HFF-Myc (cell line): ENCODE data around the gene RNF115.

Source experiments
- DNase-seq: peaks from one replicate; pipeline ENCODE4 v3.0.0-alpha.2; 2011; ENCODE audit warnings: low read depth; ENCODE audit errors: extremely low read depth
- H3K4me3 ChIP-seq: replicated peaks from 2 replicates; pipeline ENCODE4 v1.5.1; 2011; ENCODE audit warnings: low read depth, mild to moderate bottlenecking, control low read depth, low read length
- CTCF ChIP-seq: IDR thresholded peaks from 2 replicates; pipeline ENCODE4 v1.5.1; 2012; ENCODE audit warnings: mild to moderate bottlenecking, low read depth, low read length, control low read depth; ENCODE audit errors: missing control alignments

Gene RNF115

GRCh38 chr1:145823565-145824498 lies at the start of gene RNF115, which contains the start of gene POLR3C:
TSS of gene RNF115 (minus strand) at chr1:145824095. CDS start at chr1:145823873, 222 bp downstream.
TSS of gene POLR3C (plus strand) at chr1:145824200. CDS start at chr1:145825777, 1,577 bp downstream.
- peak; percentile 50 for DNase-seq
- TF ChIP-seq CTCF, result no peak

DNA sequence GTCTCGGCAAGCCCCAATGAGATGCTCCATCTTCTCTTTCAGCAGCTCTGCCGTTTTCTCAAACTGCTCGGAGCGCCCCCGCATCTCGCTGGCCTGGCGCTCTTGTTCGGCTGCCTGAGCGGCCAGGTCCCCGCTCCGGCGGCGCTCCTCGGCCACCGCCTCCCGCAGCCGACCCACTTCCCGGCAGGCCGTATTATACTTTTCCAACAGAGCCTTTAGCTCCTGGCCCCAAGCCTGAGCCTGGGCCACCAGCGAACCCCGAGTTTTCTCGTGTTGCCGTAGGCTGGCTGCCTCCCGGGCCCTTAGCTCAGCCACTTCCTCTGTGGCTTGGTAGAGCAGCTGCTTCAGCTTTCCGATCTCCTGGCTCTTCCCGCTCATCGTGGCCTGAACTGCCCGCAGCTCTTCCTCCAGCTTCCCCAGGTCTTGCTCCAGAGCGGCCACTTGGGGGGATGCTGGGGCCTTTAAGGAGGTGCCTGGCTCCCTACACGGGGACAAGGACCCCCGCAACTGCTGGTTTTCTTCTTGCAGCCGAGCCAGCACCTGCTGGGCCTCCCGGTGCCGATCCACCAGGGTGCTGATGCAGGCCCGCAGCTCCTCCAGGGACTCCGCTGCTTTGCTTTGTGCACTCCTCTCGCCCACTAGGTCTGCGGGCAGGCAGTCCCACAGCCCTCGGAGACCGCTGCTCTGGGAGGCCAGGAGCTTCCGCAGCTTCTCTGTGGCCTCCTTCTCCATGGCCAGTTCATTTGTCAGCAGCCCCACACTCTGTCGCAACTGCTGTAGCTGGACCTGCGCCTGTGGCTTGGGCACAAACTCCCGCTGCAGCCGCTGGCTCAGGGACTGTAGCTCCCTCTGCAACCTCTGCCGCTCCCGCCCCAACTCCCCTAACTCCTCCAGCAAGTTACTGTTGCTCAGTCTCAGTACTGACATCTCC lies 48.4 kb upstream of the RNF115 start:
- no peak for DNase-seq
- no peak for TF ChIP-seq CTCF
- peak overlapping the region; percentile 32 for H3K4me3 ChIP-seq

More at GRCh38 chr1:145823565-145824498, at the start of gene RNF115, which contains the start of gene POLR3C:
- peak within 1 kb of the TSS; percentile 98 for H3K4me3 ChIP-seq

- no peak for TF ChIP-seq CTCF
- H3K4me3 ChIP-seq, result no peak overlapping the region
- no peak for DNase-seq
Observed at GRCh38 chr1:145868232-145868631, 44.3 kb upstream of the RNF115 start.

GRCh38 chr1:145863282-145864018 lies 39.6 kb upstream of the RNF115 start:
- DNase-seq, result no peak
- no peak for TF ChIP-seq CTCF
- H3K4me3 ChIP-seq, result no peak overlapping the region

GRCh38 chr1:145859491-145860023 lies 35.7 kb upstream of the RNF115 start:
- H3K4me3 ChIP-seq, result peak overlapping the region; percentile 84
- no peak for TF ChIP-seq CTCF
- peak; percentile 54 for DNase-seq

DNA sequence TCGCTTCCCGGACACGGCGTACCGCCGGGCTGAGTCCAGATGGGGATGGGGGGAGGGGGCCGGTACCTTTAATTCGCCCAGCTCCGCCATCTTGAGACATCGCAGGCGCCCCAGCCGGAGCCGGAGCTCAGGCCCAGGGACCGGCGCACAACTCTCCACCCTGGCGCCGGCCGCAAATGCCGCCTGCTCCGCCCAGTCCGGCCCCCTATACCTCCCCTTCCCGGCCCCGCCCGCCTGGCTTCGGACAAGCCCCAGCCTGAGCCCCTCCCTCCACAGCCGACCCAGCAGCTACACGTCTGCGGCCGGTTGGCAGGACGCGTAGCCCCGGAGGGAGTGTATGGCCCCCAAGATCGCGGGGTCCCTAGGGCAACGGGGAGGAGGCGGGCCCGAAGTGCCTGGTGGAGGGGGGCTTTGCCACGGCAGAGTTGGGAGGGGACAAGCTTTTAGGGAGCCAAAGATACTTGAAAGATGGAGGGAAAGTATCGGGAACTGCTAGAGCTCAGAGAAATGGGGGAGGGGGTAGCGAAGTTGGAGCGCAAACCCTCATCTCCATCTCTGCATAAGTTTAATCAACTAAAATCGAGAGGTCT lies 35.1 kb upstream of the RNF115 start, which contains the start of gene PIAS3:
Gene PIAS3, minus strand, starts transcription at position 181 of the 590 bp plus-strand sequence. Its CDS starts 91 bp downstream, at position 90.
- TF ChIP-seq CTCF, result no peak
- DNase-seq, result peak; percentile 61
- H3K4me3 ChIP-seq, result peak within 1 kb of the TSS; percentile 84
